Astrocyte of the hippocampus (primary cell): ENCODE results near the gene TMEM86B.
"Not testable (repeated sequence)": the region's sequence is repeated elsewhere in the genome, so short reads cannot be mapped to it uniquely, and the experiment has no call there.

Experiments used
- DNase-seq: peaks from one replicate; pipeline ENCODE4 v3.0.0; 2011; ENCODE audit warnings: low read depth, low spot score

TMEM86B gene

DNA sequence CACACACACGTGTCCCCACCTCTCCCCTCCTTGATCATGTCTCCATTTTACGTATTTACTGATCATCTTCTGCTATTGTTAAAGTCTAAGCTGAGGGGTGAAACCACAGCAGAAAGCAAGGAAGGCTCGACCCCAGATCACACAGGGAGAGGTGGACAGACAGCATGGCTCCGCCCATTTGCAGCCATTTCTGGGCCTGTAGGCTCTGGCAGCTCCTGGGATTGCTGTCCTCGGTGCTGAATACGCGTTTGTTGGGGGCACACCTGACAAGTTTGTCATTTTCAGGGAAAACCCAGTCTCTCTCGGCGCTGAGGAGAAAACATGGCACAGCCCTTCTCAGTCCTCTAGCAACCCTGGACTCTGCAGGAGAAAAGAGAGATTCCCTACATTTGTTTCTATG lies 8.0 kb downstream of the TMEM86B start:
- DNase-seq: peak; percentile 25

DNA sequence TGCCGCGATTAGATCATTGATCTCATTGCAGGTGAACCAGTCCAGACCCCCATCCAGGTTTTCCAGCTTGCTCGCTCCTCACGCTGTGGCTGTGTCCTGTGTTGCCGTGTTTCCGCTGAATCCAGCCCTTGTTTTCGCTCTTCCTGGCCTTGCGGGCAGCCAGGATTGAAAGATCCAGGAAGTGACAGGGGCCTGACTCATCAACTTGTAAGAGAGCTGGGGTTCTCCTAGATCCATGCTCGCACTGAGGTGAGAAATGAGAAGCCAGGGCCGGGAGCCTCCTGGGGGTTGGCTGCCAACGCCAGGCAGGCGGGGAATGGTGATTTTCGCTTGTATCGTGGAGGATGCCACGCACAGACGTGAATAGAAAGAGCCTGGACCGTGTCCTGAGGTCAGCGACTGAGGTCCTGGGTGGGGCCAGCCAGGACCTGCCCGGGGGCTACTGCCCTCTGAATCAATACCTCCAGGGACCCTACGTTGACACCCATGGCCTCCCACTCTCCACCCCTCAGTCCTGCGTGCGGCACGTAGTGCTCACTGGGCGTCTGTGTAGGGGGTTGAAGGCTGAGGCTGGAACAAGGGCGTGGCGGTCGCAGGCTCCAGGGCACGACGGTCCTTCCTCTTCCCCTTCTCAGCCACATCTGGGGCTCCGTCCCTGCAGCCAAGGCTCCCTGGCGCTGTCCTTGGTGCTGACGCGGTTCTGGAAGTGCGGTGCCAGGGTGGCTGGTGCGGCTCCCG lies 11.9 kb downstream of the TMEM86B start:
- peak; percentile 98 for DNase-seq

DNA sequence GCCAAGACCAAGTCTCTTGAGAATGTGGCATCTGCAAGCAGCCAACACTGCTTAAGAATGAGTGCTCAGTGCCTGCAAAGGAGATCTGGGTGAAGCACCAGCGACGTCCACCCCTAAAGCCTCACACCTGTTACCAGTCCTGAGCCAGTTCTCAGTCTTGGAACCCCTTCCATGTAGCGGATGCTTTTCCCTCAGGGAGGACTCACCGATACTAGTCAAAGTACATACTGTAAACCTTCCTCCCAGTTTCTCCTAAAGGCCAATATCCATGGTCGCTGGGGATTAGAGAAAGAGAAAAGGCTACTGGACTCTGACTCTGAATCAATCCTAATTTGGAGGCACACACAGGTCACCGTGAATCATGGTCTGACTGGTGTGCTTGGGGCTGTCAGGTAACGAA lies 15.0 kb downstream of the TMEM86B start:
- DNase-seq: no peak

GRCh38 chr19:55212447-55212846 lies 16.1 kb downstream of the TMEM86B start:
- DNase-seq: no peak

- peak; percentile 89 for DNase-seq
These were observed 18.7 kb downstream of the TMEM86B start for GRCh38 chr19:55209693-55210472.

DNA sequence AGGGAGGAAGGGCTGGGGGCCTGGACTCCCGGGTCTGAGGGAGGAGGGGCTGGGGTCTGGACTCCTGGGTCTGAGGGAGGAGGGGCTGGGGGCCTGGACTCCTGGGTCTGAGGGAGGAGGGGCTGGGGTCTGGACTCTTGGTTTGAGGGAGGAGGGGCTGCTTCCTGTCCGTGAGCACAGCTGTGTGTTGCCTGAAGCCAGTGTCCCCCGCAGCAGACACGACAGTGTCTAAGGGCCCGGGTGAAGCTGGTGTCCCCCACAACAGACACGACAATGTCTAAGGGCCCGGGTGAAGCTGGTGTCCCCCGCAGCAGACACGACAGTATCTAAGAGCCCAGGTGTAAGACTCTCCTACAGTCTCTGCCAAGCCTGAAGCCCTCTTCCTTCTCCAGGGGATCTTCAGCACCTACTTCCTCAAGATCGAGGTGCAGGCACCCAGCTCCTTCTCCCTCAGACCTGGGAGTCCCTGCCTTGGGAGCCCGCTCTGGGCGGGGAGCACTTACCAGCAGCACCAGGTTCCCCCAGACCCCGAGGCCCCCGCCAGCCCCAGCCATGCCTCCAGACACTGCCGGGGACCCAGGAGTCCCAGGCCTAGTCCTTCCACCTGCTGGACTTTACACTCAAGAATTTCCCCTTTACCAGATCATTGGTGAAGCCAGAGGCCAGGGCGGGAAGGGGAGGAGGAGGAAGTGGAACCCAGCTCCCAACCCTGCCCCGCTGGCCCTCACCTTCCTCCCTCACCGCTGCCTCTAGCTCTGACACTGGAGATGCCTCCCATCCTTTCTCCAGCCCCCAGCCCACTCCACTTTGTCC lies 19.5 kb downstream of the TMEM86B start, which contains the start of gene PTPRH:
TSS of gene PTPRH (minus strand) at position 622 of the 813 bp plus-strand sequence. CDS start at position 554, 68 bp downstream.
- DNase-seq: no peak

DNA sequence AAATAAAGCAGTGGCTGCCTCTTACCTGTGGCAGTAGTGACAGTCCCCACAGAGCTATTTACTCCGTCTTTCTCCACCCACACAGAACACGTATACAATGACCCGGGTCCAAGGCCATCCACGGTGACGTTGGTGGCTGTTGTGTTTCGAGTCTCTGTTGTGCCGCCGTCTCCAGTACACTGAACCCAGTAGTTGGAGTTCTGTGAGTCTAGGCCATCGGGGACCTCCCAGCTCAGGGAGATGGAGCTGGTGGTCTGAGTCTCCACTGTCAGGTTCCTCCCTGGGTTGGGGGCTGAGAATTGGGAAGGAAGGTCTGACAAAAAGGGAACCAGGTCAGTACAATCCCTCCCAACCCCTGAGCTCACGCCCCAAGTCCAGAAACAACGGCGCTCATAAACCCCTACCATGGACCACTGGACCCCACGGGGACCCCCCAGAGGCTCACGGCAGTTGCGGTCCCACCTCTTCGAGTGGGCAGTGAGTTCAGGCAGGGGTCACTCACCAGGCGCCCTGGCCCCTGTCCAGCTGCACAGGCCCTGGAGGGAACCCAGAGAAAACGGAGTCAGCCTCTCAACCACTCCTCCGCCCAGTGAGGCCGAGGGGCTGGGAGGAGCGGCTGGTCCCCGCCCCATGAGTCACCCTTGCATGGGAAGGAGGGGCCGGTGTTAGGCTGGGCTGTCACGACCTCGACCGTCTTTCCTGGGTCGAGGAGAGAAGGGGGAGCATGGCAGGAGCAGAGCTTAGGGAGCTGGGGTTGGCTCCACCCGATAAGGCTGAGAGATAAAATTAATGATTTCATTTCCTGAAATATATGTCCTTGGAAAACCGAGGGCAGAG lies 21.7 kb downstream of the TMEM86B start:
- peak; percentile 92 for DNase-seq

DNA sequence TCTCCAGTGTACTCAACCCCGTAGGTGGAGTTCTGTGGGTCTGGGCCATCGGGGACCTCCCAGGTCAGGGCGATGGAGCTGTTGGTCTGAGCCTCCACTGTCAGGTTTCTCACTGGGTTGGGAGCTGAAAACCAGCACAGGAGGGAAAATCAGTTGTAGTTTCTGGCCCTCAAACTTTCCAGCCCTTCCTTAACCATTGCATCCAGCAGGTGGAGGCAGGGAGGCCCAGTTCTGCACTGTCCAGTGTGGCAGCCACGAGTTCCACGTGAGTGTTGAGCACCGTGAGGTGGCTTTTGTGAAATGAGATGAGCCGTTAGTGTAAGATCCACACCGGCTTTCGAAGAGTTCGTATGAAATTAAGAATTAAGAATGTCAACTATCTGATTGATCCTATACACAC lies 26.4 kb downstream of the TMEM86B start:
- DNase-seq: not testable (repeated sequence)

GRCh38 chr19:55199620-55200204 lies 28.9 kb downstream of the TMEM86B start:
- DNase-seq: no peak

GRCh38 chr19:55198651-55199050 lies 29.9 kb downstream of the TMEM86B start:
- no peak for DNase-seq

DNA sequence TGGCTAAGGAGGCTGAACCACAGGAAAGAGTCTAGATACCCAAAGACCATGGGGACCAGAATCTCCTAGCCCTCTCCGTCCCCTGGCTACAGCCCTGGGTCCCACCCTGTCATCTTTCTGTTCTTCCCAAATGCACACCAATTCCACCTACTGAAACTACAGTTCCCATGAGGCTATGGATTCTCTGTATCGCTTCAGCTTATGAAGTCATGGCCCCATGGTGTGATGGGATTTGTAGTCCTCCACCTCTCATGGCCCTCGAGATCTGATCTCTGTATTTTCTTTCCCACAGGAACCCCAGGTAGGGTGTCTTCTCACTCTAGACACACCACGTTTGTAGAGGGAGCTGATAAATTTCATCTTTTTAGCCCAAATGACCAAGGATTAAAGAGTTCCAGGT lies 31.0 kb downstream of the TMEM86B start:
- no peak for DNase-seq

GRCh38 chr19:55196803-55197202 lies 31.8 kb downstream of the TMEM86B start:
- DNase-seq: no peak

GRCh38 chr19:55193481-55193880 lies 35.1 kb downstream of the TMEM86B start:
- DNase-seq: no peak

GRCh38 chr19:55189403-55189835 lies 39.1 kb downstream of the TMEM86B start:
- peak; percentile 61 for DNase-seq

DNA sequence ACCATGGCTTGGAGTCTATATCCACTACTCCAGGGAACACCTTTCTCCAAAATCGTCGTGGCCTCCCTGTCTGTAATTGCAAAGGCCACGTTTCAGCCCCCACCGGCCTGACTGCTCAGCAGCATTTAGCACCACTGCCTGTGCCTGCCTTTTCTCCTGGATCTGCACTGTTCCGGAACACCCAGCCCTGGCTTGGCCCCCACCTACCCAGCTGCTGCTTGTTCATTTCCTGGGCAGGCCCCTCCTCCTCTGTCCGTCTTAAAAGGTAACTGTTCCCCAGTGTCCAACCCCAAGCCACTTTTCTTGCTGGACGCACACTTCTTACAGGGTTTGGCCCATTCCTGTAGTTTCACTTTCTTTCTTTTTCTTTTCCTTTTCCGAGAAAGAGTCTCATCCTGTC lies 39.9 kb downstream of the TMEM86B start:
- DNase-seq: no peak

- no peak for DNase-seq
These were observed 42.5 kb downstream of the TMEM86B start for GRCh38 chr19:55186080-55186479.

GRCh38 chr19:55181740-55182139 lies 46.8 kb downstream of the TMEM86B start:
- DNase-seq: no peak

- peak; percentile 71 for DNase-seq
These were observed 48.7 kb downstream of the TMEM86B start, which contains the start of gene SYT5 for GRCh38 chr19:55179606-55180484. Gene SYT5, minus strand, starts transcription at chr19:55180289. Its CDS starts 1,248 bp downstream, at chr19:55179041.

- peak; percentile 92 for DNase-seq
These were observed 49.6 kb downstream of the TMEM86B start for GRCh38 chr19:55178781-55179599.
